Measurements from ENCODE around the gene NMRAL1. TPM values are rescaled to one million over a fixed set of nuclear protein-coding genes. Genes with fewer than 3 reads are reported as not detected.

The NMRAL1 gene
- total RNA-seq, 2 experiments from 2014 or later = 52.5 to 72.5 TPM

GRCh38 chr16:4426021-4426684 lies 48.3 kb downstream of the NMRAL1 start:
- H3K4me1 Mint-ChIP-seq = peaks cover 36% of the 10 kb centered on the region
- H3K9me3 Mint-ChIP-seq (ENCODE audit: low read depth) = no peaks in the 10 kb centered on the region
- H3K4me3 Mint-ChIP-seq = peak overlapping the region; percentile 97
- H3K27me3 Mint-ChIP-seq = no peaks in the 10 kb centered on the region
- CTCF ChIA-PET = interaction anchor here (1.1 kb wide), 1 partner anchor 13 kb away, joined by 3 read pairs; no protein-coding TSS in a partner anchor
- no peak for DNase-seq
- peak overlapping the region; percentile 100 for H3K27ac Mint-ChIP-seq
- H3K36me3 Mint-ChIP-seq = peaks cover 21% of the 10 kb centered on the region
- ATAC-seq = peak; percentile 38

- H3K4me1 Mint-ChIP-seq = peaks cover 36% of the 10 kb centered on the region
- H3K4me3 Mint-ChIP-seq = peak within 1 kb of the TSS; percentile 97
- H3K27ac Mint-ChIP-seq = peak within 1 kb of the TSS; percentile 100
- H3K27me3 Mint-ChIP-seq = no peaks in the 10 kb centered on the region
- DNase-seq = peak; percentile 94
- peak; percentile 94 for ATAC-seq
- CTCF ChIA-PET = no interaction called here
- no peaks in the 10 kb centered on the region for H3K9me3 Mint-ChIP-seq (ENCODE audit: low read depth)
- H3K36me3 Mint-ChIP-seq = peaks cover 17% of the 10 kb centered on the region
Observed at GRCh38 chr16:4425378-4426020, 48.9 kb downstream of the NMRAL1 start, which contains the start of gene DNAJA3. Gene DNAJA3, plus strand, starts transcription at chr16:4425868. Its CDS starts 14 bp downstream, at chr16:4425882.

GRCh38 chr16:4420505-4421105 lies 53.8 kb downstream of the NMRAL1 start:
- H3K36me3 Mint-ChIP-seq = peaks cover 1% of the 10 kb centered on the region
- no peaks in the 10 kb centered on the region for H3K27me3 Mint-ChIP-seq
- DNase-seq (no peak), ATAC-seq (no peak)
- no peak overlapping the region for H3K27ac Mint-ChIP-seq
- CTCF ChIA-PET = interaction anchor here (1.7 kb wide), 1 partner anchor 204 kb away, joined by 3 read pairs; the partner anchor contains the start of gene MGRN1
- no peak overlapping the region for H3K4me3 Mint-ChIP-seq
- peaks cover 17% of the 10 kb centered on the region for H3K4me1 Mint-ChIP-seq
- H3K9me3 Mint-ChIP-seq (ENCODE audit: low read depth) = no peaks in the 10 kb centered on the region

GRCh38 chr16:4419402-4419959 lies 54.9 kb downstream of the NMRAL1 start:
- Mint-ChIP-seq H3K27me3 (no peaks in the 10 kb centered on the region), H3K36me3 (peaks cover 8% of the 10 kb centered on the region), H3K9me3 (ENCODE audit: low read depth) (no peaks in the 10 kb centered on the region), H3K4me3 (no peak overlapping the region), H3K27ac (no peak overlapping the region), H3K4me1 (peaks cover 21% of the 10 kb centered on the region)
- no peak for ATAC-seq
- CTCF ChIA-PET = interaction anchor here (0.6 to 1.7 kb wide), 4 partner anchors 16 to 205 kb away, joined by 3 read pairs; partner anchors contain the start of gene MGRN1
- no peak for DNase-seq

GRCh38 chr16:4416200-4417032 lies 58.0 kb downstream of the NMRAL1 start, which contains the start of gene CORO7:
Gene CORO7, minus strand, starts transcription at chr16:4416596. Its CDS starts 78 bp downstream, at chr16:4416518.
- CTCF ChIA-PET = interaction anchor here (0.7 to 9.2 kb wide), 13 partner anchors 11 to 207 kb away, joined by 3 to 51 read pairs (median 4); partner anchors contain the start of gene HMOX2
- Mint-ChIP-seq H3K27ac (peak within 1 kb of the TSS; percentile 92), H3K4me3 (peak within 1 kb of the TSS; percentile 90), H3K9me3 (ENCODE audit: low read depth) (no peaks in the 10 kb centered on the region), H3K27me3 (no peaks in the 10 kb centered on the region), H3K36me3 (peaks cover 24% of the 10 kb centered on the region), H3K4me1 (peaks cover 41% of the 10 kb centered on the region)
- DNase-seq = peak; percentile 99
- ATAC-seq = peak; percentile 79

- peak overlapping the region; percentile 90 for H3K4me3 Mint-ChIP-seq
Observed at GRCh38 chr16:4415538-4416199, 58.8 kb downstream of the NMRAL1 start.

GRCh38 chr16:4414187-4414917 lies 60.1 kb downstream of the NMRAL1 start:
- ATAC-seq = peak; percentile 60
- peaks cover 30% of the 10 kb centered on the region for H3K36me3 Mint-ChIP-seq
- no peaks in the 10 kb centered on the region for H3K27me3 Mint-ChIP-seq
- CTCF ChIA-PET = interaction anchor here (0.6 to 9.2 kb wide), 15 partner anchors 11 to 1294 kb away, joined by 3 to 51 read pairs (median 4); partner anchors contain the start of gene MGRN1
- H3K27ac Mint-ChIP-seq = peak overlapping the region; percentile 92
- no peaks in the 10 kb centered on the region for H3K9me3 Mint-ChIP-seq (ENCODE audit: low read depth)
- H3K4me3 Mint-ChIP-seq = peak overlapping the region; percentile 90
- peaks cover 47% of the 10 kb centered on the region for H3K4me1 Mint-ChIP-seq
- peak; percentile 98 for DNase-seq

More at GRCh38 chr16:4415538-4416199, 58.8 kb downstream of the NMRAL1 start:
- DNase-seq (peak; percentile 84), ATAC-seq (peak; percentile 25)
- Mint-ChIP-seq H3K27me3 (no peaks in the 10 kb centered on the region), H3K9me3 (ENCODE audit: low read depth) (no peaks in the 10 kb centered on the region), H3K4me1 (peaks cover 44% of the 10 kb centered on the region), H3K27ac (peak overlapping the region; percentile 92), H3K36me3 (peaks cover 28% of the 10 kb centered on the region)
- CTCF ChIA-PET = interaction anchor here (0.7 to 9.2 kb wide), 15 partner anchors 10 to 209 kb away, joined by 3 to 51 read pairs (median 4); partner anchors contain the start of genes HMOX2 and MGRN1

- DNase-seq = no peak
- Mint-ChIP-seq H3K4me3 (no peak overlapping the region), H3K4me1 (peaks cover 48% of the 10 kb centered on the region), H3K9me3 (ENCODE audit: low read depth) (no peaks in the 10 kb centered on the region), H3K27me3 (no peaks in the 10 kb centered on the region), H3K27ac (no peak overlapping the region), H3K36me3 (peaks cover 30% of the 10 kb centered on the region)
- CTCF ChIA-PET = interaction anchor here (9.2 kb wide), 1 partner anchor 10 kb away, joined by 51 read pairs; no protein-coding TSS in a partner anchor
- no peak for ATAC-seq
Observed at GRCh38 chr16:4412854-4413253, 61.6 kb downstream of the NMRAL1 start.

- ATAC-seq = no peak
- H3K36me3 Mint-ChIP-seq = peaks cover 30% of the 10 kb centered on the region
- CTCF ChIA-PET = interaction anchor here (9.2 kb wide), 1 partner anchor 9 kb away, joined by 51 read pairs; no protein-coding TSS in a partner anchor
- H3K4me1 Mint-ChIP-seq = peaks cover 45% of the 10 kb centered on the region
- H3K27ac Mint-ChIP-seq = no peak overlapping the region
- H3K27me3 Mint-ChIP-seq = no peaks in the 10 kb centered on the region
- no peak for DNase-seq
- H3K4me3 Mint-ChIP-seq = no peak overlapping the region
- no peaks in the 10 kb centered on the region for H3K9me3 Mint-ChIP-seq (ENCODE audit: low read depth)
Observed at GRCh38 chr16:4412159-4412558, 62.3 kb downstream of the NMRAL1 start.

Measured in activated CD8-positive, alpha-beta memory T cell treated with anti-CD3 and anti-CD28 coated beads, Interleukin-2, amount 10 ng/mL, durations not matched to agents 7 days and 5 days (primary cell).